ENCODE measurements around the gene TRIM7. TPM values are rescaled to one million over a fixed set of nuclear protein-coding genes. Genes with fewer than 3 reads are reported as not detected.

TRIM7 gene
- total RNA-seq, 2 donors from 2014 or later, result 11.5 to 17.9 TPM

DNA sequence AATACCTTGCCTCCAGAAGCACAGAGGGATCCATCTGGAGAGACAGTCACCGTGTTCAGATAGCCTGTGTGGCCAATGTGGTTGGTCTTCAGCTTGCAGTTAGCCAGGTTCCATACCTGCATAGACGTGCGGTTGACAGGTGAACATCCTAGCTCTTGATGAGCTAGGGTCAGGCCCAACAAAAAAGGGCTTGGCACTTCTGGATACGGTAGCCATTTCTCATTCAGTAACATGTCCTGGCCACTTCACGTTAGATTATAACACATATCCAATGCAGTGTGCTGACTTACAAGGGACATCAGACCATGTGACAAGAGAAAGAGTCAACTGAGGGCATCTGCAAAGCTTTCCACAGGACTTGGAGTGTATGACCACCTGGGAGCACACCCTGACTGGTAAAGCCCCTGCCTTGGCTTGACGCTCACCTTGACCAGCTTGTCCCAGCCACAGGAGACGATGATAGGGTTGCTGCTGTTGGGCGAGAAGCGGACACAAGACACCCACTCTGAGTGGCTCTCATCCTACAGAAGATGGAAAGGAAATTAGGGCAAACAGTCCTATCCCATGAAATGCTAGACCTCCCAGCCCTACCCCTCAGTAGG is 34.2 kb upstream of the TRIM7 start:
- Histone ChIP-seq H3K36me3 (replicated peaks in 1 of 2; ENCODE audit: insufficient read depth in 1 of 2, low read depth in 2 of 2) (peaks cover 24 to 53% of the 10 kb centered on the region in 2 donors), H3K27ac (no peak overlapping the region), H3K4me1 (peaks cover 36% of the 10 kb centered on the region), H3K27me3 (no peaks in the 10 kb centered on the region), H3K4me3 (no peak overlapping the region), H3K9me3 (no peaks in the 10 kb centered on the region)
- WGBS, 2 donors, result 90 to 100% methylated on average over 9 of the region's 9 CpGs
- ATAC-seq (no peak), DNase-seq (no peak)
- intact Hi-C loops (cut with DNase I), result no loop called here
- TF ChIP-seq POLR2A (IDR thresholded peaks at IDR 0.05), result no peak

DNA sequence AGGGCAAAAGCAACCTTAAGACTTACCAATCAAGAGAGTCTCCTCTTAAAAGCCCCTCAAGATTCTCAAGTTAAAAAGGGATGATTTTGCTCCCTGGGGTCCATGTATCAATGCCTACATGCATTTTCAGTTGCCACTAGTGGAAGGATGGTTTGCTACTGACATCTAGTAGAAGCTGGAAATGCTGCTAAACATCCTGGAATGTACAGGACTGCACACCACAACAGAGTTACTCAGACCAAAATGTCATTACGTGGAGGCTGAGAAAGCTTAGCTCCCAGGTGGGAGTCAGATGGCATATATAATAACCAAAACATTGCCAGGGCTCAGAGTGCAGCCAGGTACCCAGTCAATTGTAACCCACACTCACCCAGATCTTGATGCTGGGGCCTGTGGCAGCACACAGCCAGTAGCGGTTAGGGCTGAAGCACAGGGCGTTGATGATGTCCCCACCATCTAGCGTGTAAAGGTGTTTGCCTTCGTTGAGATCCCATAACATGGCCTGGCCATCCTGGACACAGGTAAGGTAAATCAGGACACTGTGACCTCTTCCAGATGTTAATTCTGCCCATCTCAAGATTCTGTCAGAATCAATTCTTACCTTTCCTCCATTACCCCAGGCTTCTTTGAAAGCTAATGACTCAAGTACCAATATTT is 32.9 kb upstream of the TRIM7 start:
- intact Hi-C loops (cut with DNase I), result no loop called here
- Histone ChIP-seq H3K9me3 (no peaks in the 10 kb centered on the region), H3K27me3 (no peaks in the 10 kb centered on the region), H3K4me1 (peaks cover 36% of the 10 kb centered on the region), H3K27ac (no peak overlapping the region), H3K4me3 (no peak overlapping the region), H3K36me3 (replicated peaks in 1 of 2; ENCODE audit: insufficient read depth in 1 of 2, low read depth in 2 of 2) (peaks cover 24 to 53% of the 10 kb centered on the region in 2 donors)
- TF ChIP-seq POLR2A (IDR thresholded peaks at IDR 0.05), result no peak
- TF ChIP-seq, protein P1, sequence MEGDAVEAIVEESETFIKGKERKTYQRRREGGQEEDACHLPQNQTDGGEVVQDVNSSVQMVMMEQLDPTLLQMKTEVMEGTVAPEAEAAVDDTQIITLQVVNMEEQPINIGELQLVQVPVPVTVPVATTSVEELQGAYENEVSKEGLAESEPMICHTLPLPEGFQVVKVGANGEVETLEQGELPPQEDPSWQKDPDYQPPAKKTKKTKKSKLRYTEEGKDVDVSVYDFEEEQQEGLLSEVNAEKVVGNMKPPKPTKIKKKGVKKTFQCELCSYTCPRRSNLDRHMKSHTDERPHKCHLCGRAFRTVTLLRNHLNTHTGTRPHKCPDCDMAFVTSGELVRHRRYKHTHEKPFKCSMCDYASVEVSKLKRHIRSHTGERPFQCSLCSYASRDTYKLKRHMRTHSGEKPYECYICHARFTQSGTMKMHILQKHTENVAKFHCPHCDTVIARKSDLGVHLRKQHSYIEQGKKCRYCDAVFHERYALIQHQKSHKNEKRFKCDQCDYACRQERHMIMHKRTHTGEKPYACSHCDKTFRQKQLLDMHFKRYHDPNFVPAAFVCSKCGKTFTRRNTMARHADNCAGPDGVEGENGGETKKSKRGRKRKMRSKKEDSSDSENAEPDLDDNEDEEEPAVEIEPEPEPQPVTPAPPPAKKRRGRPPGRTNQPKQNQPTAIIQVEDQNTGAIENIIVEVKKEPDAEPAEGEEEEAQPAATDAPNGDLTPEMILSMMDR (IDR thresholded peaks at IDR 0.05), result no peak
- ATAC-seq (no peak), DNase-seq (no peak)
- WGBS, 2 donors, result 86 to 94% methylated on average over 5 of the region's 5 CpGs

DNA sequence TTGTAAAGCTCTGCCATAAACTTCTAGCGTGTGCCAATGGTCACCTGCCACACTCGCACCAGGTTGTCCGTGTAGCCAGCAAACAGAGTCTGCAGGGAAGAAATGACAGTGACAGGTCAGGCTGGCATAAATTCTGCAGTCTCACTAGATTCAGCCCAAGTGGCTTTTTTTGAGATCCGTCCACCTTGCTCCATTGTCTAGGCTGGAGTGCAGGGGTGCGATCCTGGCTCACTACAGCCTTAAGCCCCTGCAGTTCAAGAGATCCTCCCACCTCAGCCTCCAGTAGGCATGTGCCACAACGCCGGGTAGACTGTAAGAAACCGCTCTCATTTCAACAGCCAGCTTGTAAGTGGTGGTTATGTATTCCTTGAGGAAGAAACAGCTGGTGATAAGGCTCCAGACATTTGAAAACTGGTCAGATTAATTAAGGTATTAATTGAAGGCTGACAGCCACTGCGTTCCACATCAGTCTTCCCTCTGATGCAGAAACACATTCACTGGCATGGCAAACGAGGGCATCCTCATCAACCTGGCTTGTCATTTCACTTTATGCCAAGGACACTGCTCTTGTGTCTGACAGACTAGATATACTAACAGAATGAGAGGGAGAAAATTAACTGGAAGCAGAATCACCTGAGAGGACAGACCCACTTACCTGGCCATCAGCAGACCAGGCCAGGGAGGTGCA is 32.1 kb upstream of the TRIM7 start:
- Histone ChIP-seq H3K27me3 (no peaks in the 10 kb centered on the region), H3K4me3 (no peak overlapping the region), H3K4me1 (peaks cover 30% of the 10 kb centered on the region), H3K9me3 (no peaks in the 10 kb centered on the region), H3K27ac (no peak overlapping the region), H3K36me3 (replicated peaks in 1 of 2; ENCODE audit: insufficient read depth in 1 of 2, low read depth in 2 of 2) (peaks cover 24 to 53% of the 10 kb centered on the region in 2 donors)
- no peak for DNase-seq
- no peak for ATAC-seq
- intact Hi-C loops (cut with DNase I), result no loop called here
- TF ChIP-seq, protein P1 (IDR thresholded peaks at IDR 0.05), result no peak
- TF ChIP-seq POLR2A (IDR thresholded peaks at IDR 0.05), result no peak
- 67 to 83% methylated on average over 10 of the region's 10 CpGs for WGBS, 2 donors

GRCh38 chr5:181236471-181236870 is 31.5 kb upstream of the TRIM7 start:
- Histone ChIP-seq H3K4me3 (no peak overlapping the region), H3K27ac (no peak overlapping the region), H3K36me3 (replicated peaks in 1 of 2; ENCODE audit: insufficient read depth in 1 of 2, low read depth in 2 of 2) (peaks cover 20 to 50% of the 10 kb centered on the region in 2 donors), H3K9me3 (no peaks in the 10 kb centered on the region), H3K4me1 (peaks cover 24% of the 10 kb centered on the region), H3K27me3 (no peaks in the 10 kb centered on the region)
- no peak for TF ChIP-seq POLR2A (IDR thresholded peaks at IDR 0.05)
- TF ChIP-seq, protein P1 (IDR thresholded peaks at IDR 0.05), result no peak
- 76 to 81% methylated on average over 6 of the region's 6 CpGs for WGBS, 2 donors
- no peak for DNase-seq
- intact Hi-C loops (cut with DNase I), result no loop called here
- ATAC-seq, result no peak

DNA sequence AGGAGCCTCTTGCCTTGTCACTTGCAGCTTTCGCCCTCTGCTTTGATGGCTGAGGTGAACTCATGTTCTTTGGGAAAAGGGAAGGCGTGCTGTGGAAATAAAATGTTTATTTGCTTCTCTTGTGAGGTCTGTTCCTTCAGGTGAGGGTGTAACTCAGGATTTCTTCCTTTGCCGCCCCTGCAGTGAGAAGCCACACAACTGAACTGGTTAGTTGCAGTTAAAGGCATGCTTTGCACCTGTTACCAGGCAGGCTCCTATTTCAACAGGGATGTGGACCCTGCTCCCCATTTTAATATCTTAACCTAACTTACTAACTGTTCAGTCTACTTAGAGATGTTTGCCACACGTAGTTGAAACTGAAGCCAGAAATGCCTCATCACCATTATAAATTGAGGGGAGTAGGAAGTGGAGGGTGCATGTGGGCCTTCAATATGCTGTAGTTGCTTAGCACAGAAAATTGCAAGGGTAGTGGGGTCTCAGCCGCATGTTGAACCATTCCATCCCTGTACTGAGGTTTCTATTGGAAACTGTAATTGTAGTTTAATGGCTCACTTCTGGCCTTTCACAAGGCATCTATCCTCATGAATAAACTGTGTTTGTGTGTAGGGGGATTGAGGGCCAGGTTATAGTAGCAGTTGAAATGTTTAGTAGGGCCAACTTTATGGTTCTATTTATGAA is 30.8 kb upstream of the TRIM7 start:
- Histone ChIP-seq H3K36me3 (replicated peaks in 1 of 2; ENCODE audit: insufficient read depth in 1 of 2, low read depth in 2 of 2) (peaks cover 15 to 45% of the 10 kb centered on the region in 2 donors), H3K4me1 (peaks cover 18% of the 10 kb centered on the region), H3K9me3 (no peaks in the 10 kb centered on the region), H3K27me3 (no peaks in the 10 kb centered on the region), H3K27ac (no peak overlapping the region), H3K4me3 (no peak overlapping the region)
- intact Hi-C loops (cut with DNase I), result no loop called here
- no peak for DNase-seq
- TF ChIP-seq POLR2A (IDR thresholded peaks at IDR 0.05), result no peak
- TF ChIP-seq, protein P1 (IDR thresholded peaks at IDR 0.05), result no peak
- ATAC-seq, result no peak
- 78 to 87% methylated on average over 5 of the region's 5 CpGs for WGBS, 2 donors

Measured in body of pancreas (tissue), 4 donors.